ENCODE measurements around the gene FLNB. TPM values are rescaled to one million over a fixed set of nuclear protein-coding genes. Genes with fewer than 3 reads are reported as not detected.
A peak's percentile ranks its signal among the peaks of the same experiment; 100 is the strongest.

The FLNB gene
- total RNA-seq, 2 experiments from 2014 or later, result 14.6 TPM

GRCh38 chr3:58104151-58104550 is 95.9 kb downstream of the FLNB start:
- peaks cover 12% of the 10 kb centered on the region for H3K4me1 Mint-ChIP-seq
- H3K9me3 Mint-ChIP-seq, result no peaks in the 10 kb centered on the region
- H3K27ac Mint-ChIP-seq, result no peak overlapping the region
- DNase-seq (no peak), ATAC-seq (ENCODE audit: low read depth) (no peak)
- no peak overlapping the region for H3K4me3 Mint-ChIP-seq
- no peaks in the 10 kb centered on the region for H3K27me3 Mint-ChIP-seq
- POLR2A ChIA-PET, result no interaction called here
- peaks cover 12% of the 10 kb centered on the region for H3K36me3 Mint-ChIP-seq

GRCh38 chr3:58104712-58105111 is 96.5 kb downstream of the FLNB start:
- H3K4me1 Mint-ChIP-seq, result peaks cover 12% of the 10 kb centered on the region
- H3K27ac Mint-ChIP-seq, result no peak overlapping the region
- POLR2A ChIA-PET, result no interaction called here
- ATAC-seq (ENCODE audit: low read depth) (no peak), DNase-seq (no peak)
- no peaks in the 10 kb centered on the region for H3K9me3 Mint-ChIP-seq
- H3K27me3 Mint-ChIP-seq, result no peaks in the 10 kb centered on the region
- no peak overlapping the region for H3K4me3 Mint-ChIP-seq
- peaks cover 13% of the 10 kb centered on the region for H3K36me3 Mint-ChIP-seq

- H3K27ac Mint-ChIP-seq, result no peak overlapping the region
- ATAC-seq (ENCODE audit: low read depth) (no peak), DNase-seq (no peak)
- H3K27me3 Mint-ChIP-seq, result no peaks in the 10 kb centered on the region
- POLR2A ChIA-PET, result no interaction called here
- peaks cover 15% of the 10 kb centered on the region for H3K36me3 Mint-ChIP-seq
- H3K4me1 Mint-ChIP-seq, result peaks cover 12% of the 10 kb centered on the region
- no peak overlapping the region for H3K4me3 Mint-ChIP-seq
- H3K9me3 Mint-ChIP-seq, result no peaks in the 10 kb centered on the region
Observed at GRCh38 chr3:58105196-58105595, 97.0 kb downstream of the FLNB start.

- H3K27me3 Mint-ChIP-seq, result no peaks in the 10 kb centered on the region
- H3K4me1 Mint-ChIP-seq, result peaks cover 12% of the 10 kb centered on the region
- H3K4me3 Mint-ChIP-seq, result no peak overlapping the region
- no peak overlapping the region for H3K27ac Mint-ChIP-seq
- DNase-seq (no peak), ATAC-seq (ENCODE audit: low read depth) (no peak)
- POLR2A ChIA-PET, result interaction anchor here (0.6 kb wide), 1 partner anchor 16 kb away, joined by 3 read pairs; no protein-coding TSS in a partner anchor
- H3K9me3 Mint-ChIP-seq, result no peaks in the 10 kb centered on the region
- peaks cover 15% of the 10 kb centered on the region for H3K36me3 Mint-ChIP-seq
Observed at GRCh38 chr3:58106061-58106460, 97.8 kb downstream of the FLNB start.

GRCh38 chr3:58106640-58107039 is 98.4 kb downstream of the FLNB start:
- no peak for ATAC-seq (ENCODE audit: low read depth)
- Mint-ChIP-seq H3K4me1 (peaks cover 12% of the 10 kb centered on the region), H3K36me3 (peaks cover 15% of the 10 kb centered on the region), H3K27me3 (no peaks in the 10 kb centered on the region), H3K27ac (no peak overlapping the region), H3K9me3 (no peaks in the 10 kb centered on the region), H3K4me3 (no peak overlapping the region)
- DNase-seq, result no peak
- POLR2A ChIA-PET, result interaction anchor here (0.6 kb wide), 1 partner anchor 16 kb away, joined by 3 read pairs; no protein-coding TSS in a partner anchor

- peaks cover 14% of the 10 kb centered on the region for H3K36me3 Mint-ChIP-seq
- POLR2A ChIA-PET, result no interaction called here
- peaks cover 7% of the 10 kb centered on the region for H3K4me1 Mint-ChIP-seq
Observed at GRCh38 chr3:58107597-58107996, 99.4 kb downstream of the FLNB start.

GRCh38 chr3:58109752-58110151 is 101.5 kb downstream of the FLNB start:
- POLR2A ChIA-PET, result no interaction called here
- peaks cover 16% of the 10 kb centered on the region for H3K36me3 Mint-ChIP-seq

More at GRCh38 chr3:58107597-58107996, 99.4 kb downstream of the FLNB start:
- DNase-seq, result no peak
- H3K9me3 Mint-ChIP-seq, result no peaks in the 10 kb centered on the region
- no peak overlapping the region for H3K27ac Mint-ChIP-seq
- no peaks in the 10 kb centered on the region for H3K27me3 Mint-ChIP-seq
- ATAC-seq (ENCODE audit: low read depth), result no peak
- H3K4me3 Mint-ChIP-seq, result no peak overlapping the region

GRCh38 chr3:58111513-58112184 is 103.4 kb downstream of the FLNB start:
- H3K4me3 Mint-ChIP-seq, result no peak overlapping the region
- POLR2A ChIA-PET, result no interaction called here
- no peaks in the 10 kb centered on the region for H3K27me3 Mint-ChIP-seq

More at GRCh38 chr3:58109752-58110151, 101.5 kb downstream of the FLNB start:
- H3K9me3 Mint-ChIP-seq, result no peaks in the 10 kb centered on the region
- no peak for ATAC-seq (ENCODE audit: low read depth)
- no peak for DNase-seq
- H3K27me3 Mint-ChIP-seq, result no peaks in the 10 kb centered on the region
- no peak overlapping the region for H3K4me3 Mint-ChIP-seq
- no peak overlapping the region for H3K27ac Mint-ChIP-seq
- H3K4me1 Mint-ChIP-seq, result peaks cover 2% of the 10 kb centered on the region

GRCh38 chr3:58112185-58112535 is 103.9 kb downstream of the FLNB start:
- H3K36me3 Mint-ChIP-seq, result peaks cover 14% of the 10 kb centered on the region
- DNase-seq (no peak), ATAC-seq (ENCODE audit: low read depth) (no peak)
- H3K4me3 Mint-ChIP-seq, result no peak overlapping the region
- POLR2A ChIA-PET, result no interaction called here
- H3K4me1 Mint-ChIP-seq, result peaks cover 18% of the 10 kb centered on the region
- no peaks in the 10 kb centered on the region for H3K27me3 Mint-ChIP-seq
- no peak overlapping the region for H3K27ac Mint-ChIP-seq
- no peaks in the 10 kb centered on the region for H3K9me3 Mint-ChIP-seq

More at GRCh38 chr3:58111513-58112184, 103.4 kb downstream of the FLNB start:
- DNase-seq (no peak), ATAC-seq (ENCODE audit: low read depth) (no peak)
- H3K9me3 Mint-ChIP-seq, result no peaks in the 10 kb centered on the region
- H3K36me3 Mint-ChIP-seq, result peaks cover 15% of the 10 kb centered on the region
- peaks cover 13% of the 10 kb centered on the region for H3K4me1 Mint-ChIP-seq
- no peak overlapping the region for H3K27ac Mint-ChIP-seq

GRCh38 chr3:58115175-58115574 is 107.0 kb downstream of the FLNB start:
- ATAC-seq (ENCODE audit: low read depth) (no peak), DNase-seq (no peak)
- POLR2A ChIA-PET, result no interaction called here
- H3K36me3 Mint-ChIP-seq, result peaks cover 9% of the 10 kb centered on the region
- no peak overlapping the region for H3K4me3 Mint-ChIP-seq
- H3K27ac Mint-ChIP-seq, result no peak overlapping the region
- no peaks in the 10 kb centered on the region for H3K9me3 Mint-ChIP-seq
- no peaks in the 10 kb centered on the region for H3K27me3 Mint-ChIP-seq
- peaks cover 20% of the 10 kb centered on the region for H3K4me1 Mint-ChIP-seq

GRCh38 chr3:58116161-58116955 is 108.1 kb downstream of the FLNB start:
- H3K4me3 Mint-ChIP-seq, result peak overlapping the region; percentile 35
- H3K4me1 Mint-ChIP-seq, result peaks cover 20% of the 10 kb centered on the region
- H3K27me3 Mint-ChIP-seq, result no peaks in the 10 kb centered on the region
- peak overlapping the region; percentile 51 for H3K27ac Mint-ChIP-seq
- POLR2A ChIA-PET, result no interaction called here
- peak; percentile 49 for DNase-seq
- no peaks in the 10 kb centered on the region for H3K9me3 Mint-ChIP-seq
- peaks cover 9% of the 10 kb centered on the region for H3K36me3 Mint-ChIP-seq
- ATAC-seq (ENCODE audit: low read depth), result peak; percentile 81

GRCh38 chr3:58116985-58117384 is 108.8 kb downstream of the FLNB start:
- no peak for ATAC-seq (ENCODE audit: low read depth)
- no peak overlapping the region for H3K27ac Mint-ChIP-seq
- H3K4me3 Mint-ChIP-seq, result no peak overlapping the region

GRCh38 chr3:58117561-58118181 is 109.4 kb downstream of the FLNB start:
- Mint-ChIP-seq H3K4me1 (peaks cover 18% of the 10 kb centered on the region), H3K4me3 (no peak overlapping the region), H3K9me3 (no peaks in the 10 kb centered on the region), H3K36me3 (peaks cover 4% of the 10 kb centered on the region), H3K27ac (no peak overlapping the region), H3K27me3 (no peaks in the 10 kb centered on the region)
- DNase-seq (no peak), ATAC-seq (ENCODE audit: low read depth) (no peak)
- POLR2A ChIA-PET, result no interaction called here

More at GRCh38 chr3:58116985-58117384, 108.8 kb downstream of the FLNB start:
- POLR2A ChIA-PET, result no interaction called here
- no peaks in the 10 kb centered on the region for H3K27me3 Mint-ChIP-seq
- H3K4me1 Mint-ChIP-seq, result peaks cover 20% of the 10 kb centered on the region
- peaks cover 9% of the 10 kb centered on the region for H3K36me3 Mint-ChIP-seq
- no peak for DNase-seq
- no peaks in the 10 kb centered on the region for H3K9me3 Mint-ChIP-seq

All from activated naive CD8-positive, alpha-beta T cell treated with anti-CD3 and anti-CD28 coated beads, Interleukin-2, amount 10 ng/mL, durations not matched to agents 7 days and 5 days (primary cell).